GM11168 (cell line): ENCODE measurements around the gene ITGBL1.

ENCODE experiments used
- in situ Hi-C: fragments of 300-500 bp; cut with MboI; formaldehyde crosslinking; loops from one replicate; pipeline ENCODE4 v1.12.0; 2022; ENCODE audit warnings: low sequenced_read_pairs; ENCODE audit not compliant: unreplicated experiment

The ITGBL1 gene

DNA sequence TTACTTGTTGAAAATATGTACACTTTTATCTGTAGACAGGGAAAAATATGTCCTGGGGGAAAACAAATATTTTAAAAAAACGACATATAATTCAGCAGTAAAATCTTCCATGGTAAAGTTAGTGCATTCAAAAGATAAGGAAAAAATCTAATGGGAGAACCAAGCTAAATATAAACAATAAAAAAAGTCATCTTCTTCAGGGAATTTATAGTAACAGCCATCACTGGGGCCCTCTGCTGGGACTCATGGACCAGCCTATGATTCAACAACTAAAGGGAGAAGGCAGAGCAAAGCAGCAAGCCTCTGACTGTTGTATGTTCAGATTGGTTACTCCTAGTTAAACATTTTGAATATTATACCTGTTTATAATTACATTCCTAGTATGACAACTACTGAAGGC, 93.0 kb downstream of the ITGBL1 start:
- in situ Hi-C loops = no loop called here

DNA sequence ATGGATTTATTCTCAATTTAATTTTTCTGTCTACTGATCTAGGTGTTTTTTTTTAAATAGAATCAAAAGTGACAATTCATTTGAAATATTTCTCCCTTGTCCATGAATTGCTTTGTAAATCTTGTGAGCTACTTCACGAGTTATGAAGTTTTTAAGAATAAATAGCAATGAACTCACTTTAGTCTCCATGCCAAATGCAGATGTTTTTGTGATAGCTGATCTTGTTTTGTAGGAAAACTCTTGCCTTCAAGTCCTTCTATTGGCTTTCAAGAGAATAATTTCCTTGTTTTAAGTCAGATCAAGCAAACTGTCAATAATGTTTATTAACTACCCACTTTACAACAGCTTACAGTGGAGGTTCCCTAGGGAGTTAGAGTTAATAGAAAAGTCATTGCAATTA, 99.8 kb downstream of the ITGBL1 start:
- in situ Hi-C loops = no loop called here

DNA sequence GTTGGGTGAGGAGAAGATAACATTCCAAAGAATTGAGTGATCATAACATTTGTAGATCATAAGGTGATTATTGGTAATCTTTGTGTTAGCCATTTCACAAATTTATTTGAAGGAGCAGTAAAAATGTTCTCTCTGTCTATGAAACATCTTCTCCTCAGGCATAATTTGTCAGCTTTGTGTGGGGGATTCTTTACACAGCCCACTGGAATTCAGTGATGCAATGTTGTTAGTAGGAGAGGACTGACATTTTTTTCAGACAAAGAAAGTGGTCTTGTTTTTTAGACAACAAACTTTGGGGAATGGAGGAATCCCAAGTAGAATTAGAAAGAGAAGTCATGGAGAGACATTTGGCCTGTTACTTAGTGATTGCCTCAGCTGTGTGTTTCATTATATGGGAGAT, 100.3 kb downstream of the ITGBL1 start:
- in situ Hi-C loops = no loop called here

DNA sequence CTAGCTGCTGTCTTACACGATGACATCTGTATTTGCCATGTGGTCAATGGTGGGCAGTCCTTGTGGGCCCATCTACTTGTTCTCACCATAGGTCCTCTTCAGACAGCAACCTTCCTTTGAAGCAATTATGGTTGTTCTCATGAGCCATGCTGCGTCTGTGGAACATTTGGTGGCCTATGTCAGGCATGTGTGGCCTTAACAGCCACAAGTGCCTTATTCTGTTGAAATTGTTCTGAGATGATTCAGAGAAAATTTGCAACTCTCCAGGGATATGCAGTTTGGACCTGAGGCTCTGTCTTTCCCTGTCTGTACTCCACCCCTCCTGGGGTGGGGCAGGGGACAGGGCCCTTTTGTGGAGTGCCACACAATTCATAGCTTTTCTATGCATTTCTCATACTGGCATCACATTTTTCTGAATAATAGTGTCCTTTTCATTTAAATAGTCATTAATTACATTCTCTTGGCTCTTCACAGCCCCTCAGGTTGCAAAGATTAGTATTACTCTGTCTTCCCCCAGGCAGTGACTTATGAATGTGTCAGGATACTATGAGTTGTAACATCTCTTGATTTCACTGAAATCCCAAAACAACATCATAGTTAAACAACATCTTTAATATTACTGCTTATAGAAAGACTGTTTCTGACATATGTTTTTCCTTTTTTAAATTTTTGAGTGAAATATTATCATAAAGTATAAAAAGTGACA, 102.1 kb downstream of the ITGBL1 start:
- in situ Hi-C loops = no loop called here

DNA sequence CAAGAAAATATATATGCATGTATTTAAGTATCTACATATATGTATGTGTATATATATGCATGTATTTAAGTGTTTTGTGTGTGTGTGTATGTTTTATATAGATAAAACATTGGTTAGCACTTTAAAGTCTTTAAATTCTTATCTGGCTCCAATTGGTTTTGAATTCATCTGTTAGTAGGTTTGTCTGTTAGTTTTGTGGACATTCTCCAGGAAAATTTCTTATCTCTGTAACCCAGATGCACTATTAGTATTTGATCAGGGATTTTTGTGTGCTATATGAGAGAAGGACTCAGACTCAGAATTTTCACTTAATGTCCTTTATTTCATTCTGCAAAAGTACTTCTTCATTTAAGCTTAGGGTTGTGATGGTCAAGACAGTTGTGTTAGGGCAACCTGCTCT, 103.1 kb downstream of the ITGBL1 start:
- in situ Hi-C loops = no loop called here

DNA sequence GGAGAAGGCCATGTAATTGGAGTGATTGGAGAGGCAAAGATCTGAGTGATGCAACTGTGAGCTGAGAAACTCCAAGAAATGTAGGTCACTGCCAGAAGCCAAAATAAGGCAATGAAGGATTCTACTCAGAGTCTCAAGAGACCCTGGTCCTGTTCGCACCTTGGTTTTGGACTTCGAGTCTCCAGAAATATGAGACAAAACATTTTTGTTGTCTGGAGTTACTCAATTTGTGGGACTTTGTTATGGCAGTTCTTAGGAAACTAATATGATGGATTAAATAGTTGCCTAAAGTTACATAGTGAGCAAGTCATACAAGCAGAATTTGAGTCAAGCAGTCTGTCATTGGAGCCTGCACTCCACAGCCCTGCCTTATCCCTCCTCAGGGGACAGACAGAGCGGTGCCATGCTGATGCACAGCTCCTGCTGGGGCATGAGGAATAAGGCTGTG, 104.2 kb downstream of the ITGBL1 start:
- in situ Hi-C loops = no loop called here

DNA sequence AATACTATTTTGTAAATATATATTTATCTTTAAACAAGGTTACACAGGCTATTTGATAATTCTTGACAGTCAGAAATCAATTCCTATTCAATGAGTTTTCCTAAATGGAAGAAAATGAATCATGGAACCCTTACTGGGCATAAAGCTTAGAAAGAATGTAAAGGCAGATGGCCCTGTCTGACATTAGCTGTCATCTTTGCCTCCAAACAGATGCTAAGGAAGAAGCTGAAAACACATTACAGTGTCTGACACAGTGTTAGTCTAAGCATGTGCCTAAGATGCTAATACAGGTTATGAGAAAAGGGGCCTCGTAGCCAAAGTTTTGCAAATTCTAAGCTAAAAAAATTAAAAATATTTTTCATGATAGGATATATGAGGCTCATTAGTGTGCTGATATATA, 112.8 kb downstream of the ITGBL1 start:
- in situ Hi-C loops = no loop called here

DNA sequence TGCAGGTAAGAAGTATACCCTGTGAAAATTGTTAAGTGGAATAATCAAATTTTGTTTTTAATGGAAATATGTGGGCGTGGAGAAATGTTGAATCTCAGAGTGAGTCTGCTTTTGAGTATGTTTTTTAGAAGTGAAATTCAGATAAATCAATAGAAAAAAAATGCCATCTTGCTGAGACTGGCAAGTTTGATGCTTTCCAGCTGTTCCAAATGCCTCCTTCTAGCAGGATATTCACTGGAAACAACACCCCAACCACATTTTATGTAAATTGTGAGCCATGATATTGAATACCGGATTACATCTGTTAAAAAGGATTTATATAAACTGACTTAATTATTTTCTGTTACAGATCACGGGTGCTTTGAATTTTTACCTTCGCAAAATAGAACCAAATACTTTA, 115.4 kb downstream of the ITGBL1 start:
- in situ Hi-C loops = no loop called here

DNA sequence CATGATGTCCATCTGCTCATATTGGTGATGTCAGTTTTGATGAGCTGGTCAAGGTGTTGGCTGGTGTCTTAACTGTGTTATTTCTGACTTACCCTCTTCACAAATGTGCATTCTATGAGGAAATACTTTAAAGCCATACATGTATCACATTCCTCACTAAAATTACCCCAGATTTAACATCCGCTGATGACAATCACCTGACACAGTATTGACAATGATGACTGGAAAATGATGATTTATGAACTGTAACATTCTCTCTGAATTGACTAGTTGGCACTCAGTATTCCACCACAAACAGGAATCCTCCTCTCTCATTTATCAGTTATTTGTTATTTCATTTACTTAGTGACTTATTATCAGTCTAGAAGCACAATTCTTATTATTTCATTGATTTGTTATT, 117.3 kb downstream of the ITGBL1 start:
- in situ Hi-C loops = no loop called here

DNA sequence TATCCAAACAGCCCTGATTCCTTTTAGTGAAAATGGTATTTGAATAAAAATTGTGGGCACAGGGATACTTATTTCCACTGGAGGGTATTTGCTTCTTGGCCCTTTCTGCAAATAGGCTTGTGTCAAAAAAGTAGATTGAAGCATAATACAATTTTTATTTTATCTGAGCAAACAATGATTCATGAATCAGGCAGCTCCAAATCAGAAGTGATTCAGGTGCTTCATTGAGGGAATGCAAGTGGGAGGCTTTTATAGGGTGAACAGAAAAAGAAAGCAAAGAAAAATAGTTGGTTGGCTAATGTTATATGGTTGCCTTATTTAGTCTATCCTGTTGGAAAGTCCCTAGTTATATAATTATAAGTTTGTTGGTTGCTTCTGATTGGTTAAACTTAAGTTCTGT, 117.9 kb downstream of the ITGBL1 start:
- in situ Hi-C loops = no loop called here

DNA sequence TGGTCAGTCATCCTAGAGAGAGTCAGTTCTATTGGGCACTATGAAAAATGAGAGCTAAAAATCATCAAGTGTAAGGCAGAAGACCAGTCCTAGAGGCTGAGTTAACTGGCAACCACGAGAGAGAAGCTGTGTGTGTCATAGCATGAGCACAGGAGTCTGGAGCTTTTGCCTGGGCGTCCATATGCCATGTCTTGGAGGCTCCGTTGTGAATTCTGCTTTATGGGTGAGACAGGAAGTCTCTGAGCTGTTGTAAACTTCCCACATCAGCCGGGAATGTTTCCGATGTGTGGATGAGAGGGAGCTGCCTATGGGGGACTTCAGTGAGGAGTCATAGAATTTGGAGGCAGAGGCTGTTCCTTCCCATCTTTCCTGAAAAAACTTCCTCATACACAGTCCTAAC, 120.0 kb downstream of the ITGBL1 start:
- in situ Hi-C loops = no loop called here

DNA sequence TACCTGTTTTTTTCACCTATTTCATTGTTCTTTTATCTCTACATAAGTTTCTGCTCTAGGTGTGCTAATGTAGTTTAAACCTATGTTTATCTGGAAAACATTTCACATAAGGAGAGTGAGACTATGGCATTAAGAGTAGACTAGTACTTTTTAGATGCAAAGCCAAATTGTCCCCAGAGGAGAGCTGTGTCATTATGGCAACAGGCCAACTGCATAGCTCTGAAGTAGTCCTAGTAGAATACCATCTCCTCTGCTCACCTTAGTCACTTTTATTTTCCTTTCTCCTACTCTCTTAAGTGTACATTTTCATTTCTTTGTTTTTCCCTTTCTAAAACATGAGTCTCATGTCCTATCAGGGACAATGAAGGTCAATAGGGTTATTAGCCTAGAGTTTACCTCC, 123.1 kb downstream of the ITGBL1 start:
- in situ Hi-C loops = no loop called here

DNA sequence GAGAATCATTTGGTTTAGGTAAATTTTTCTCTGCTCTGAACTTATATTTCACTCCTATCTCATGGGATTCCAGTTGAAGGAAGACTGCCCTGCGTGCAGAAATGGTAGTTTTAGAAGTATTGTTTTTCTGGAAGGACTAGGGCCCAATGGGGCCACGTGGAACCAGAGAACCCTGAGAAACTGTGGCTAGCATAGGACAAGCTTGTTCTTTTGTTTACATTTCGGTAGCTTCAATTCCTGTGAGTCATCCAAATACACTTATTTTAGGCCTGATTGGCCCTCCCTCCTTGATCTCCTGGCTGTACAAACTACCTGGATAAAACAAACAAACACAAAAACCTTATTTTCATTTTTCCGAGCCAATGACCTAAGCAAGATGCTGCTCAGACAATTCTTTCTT, 124.0 kb downstream of the ITGBL1 start:
- in situ Hi-C loops = no loop called here

DNA sequence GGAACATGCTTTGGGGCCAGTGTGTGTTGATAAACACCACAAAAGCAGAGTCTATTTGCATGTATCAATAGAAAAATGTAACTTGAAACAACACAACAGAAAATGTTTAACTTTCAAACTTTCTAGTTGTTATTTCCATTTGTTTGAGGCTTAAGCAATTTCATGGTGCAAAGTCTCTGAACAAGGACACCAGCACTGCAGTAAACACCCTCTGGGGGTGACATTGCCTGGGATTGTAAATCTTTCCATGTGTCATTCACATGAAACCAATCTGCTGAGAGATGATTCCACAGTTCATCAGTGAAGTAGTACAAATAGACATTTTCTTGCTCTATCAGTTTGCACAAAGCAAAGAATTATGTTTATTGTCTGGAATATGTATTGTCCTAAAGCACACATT, 124.5 kb downstream of the ITGBL1 start:
- in situ Hi-C loops = no loop called here

DNA sequence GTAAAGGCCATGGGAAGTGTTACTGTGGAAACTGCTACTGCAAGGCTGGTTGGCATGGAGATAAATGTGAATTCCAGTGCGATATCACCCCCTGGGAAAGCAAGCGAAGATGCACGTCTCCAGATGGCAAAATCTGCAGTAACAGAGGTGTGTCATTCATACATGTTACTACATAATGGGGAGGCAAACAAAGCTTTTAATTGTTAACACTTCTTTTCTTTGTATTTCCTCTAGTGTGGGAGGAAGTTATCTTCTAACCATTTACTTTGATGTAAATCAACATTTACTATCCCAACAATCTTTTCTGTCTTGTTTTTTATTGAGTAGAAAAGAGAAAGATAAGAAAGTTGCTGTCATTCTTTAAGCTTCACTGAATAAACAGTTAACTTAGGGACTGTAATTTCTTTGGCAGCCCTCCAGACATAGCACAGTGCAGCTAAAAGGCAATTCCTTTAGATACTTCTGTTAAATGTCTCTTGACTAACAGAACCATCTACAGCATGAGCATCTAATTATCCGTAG, 126.9 kb downstream of the ITGBL1 start:
- in situ Hi-C loops = no loop called here

DNA sequence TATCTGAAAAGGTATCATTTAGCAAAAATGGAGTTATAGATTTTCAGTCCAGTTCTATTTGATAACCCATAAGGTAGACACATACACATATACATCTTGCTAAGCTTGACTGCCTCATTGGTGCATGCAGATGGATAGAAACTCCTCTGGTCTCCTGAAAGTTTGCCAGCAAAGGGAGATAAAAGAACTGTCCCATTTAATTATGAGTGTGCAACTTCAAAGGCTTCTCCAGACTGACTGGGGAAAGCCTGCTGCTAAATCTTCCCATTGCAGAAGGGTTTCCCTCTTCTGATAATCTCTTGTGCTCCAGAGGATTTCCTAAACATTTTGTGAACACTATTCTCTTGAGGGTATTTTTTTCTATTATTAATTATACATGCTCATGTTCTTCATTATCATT, 131.9 kb downstream of the ITGBL1 start:
- in situ Hi-C loops = no loop called here

DNA sequence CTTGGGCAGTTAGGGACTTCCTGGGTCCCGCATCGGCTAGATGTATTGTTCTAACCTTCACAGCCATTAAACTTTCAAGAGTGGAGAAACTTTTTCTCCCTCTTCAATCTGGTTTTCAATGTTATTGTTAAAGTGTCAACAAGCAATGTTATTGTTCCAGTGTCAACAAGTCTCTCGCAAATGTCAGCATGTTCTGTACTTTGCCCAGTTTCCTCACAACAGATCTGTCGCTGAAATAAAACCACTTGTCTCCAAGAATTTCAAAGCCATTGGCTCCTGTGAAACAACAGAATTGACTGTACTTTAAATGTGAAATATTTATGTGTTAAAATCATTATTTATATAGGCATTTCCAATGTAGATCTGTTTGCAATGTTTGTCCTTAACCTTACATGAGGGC, 138.0 kb downstream of the ITGBL1 start:
- in situ Hi-C loops = no loop called here

DNA sequence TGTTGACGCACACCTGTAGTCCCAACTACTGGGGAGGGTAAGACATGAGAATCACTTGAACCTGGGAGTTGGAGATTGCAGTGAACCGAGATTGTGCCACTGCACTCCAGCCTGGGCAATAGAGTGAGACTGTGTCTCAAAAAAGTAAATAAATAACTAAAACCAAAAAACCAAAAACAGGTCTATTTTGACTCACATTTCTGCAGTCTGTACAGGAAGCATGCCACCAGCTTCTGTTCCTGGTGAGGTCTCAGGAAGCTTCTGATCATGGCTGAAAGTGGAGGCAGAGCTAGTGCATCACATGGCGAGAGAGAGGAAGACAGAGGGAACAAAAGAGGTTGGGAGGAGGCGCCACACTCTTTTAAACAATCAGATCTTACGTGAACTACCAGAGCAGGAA, 142.5 kb downstream of the ITGBL1 start:
- in situ Hi-C loops = no loop called here

DNA sequence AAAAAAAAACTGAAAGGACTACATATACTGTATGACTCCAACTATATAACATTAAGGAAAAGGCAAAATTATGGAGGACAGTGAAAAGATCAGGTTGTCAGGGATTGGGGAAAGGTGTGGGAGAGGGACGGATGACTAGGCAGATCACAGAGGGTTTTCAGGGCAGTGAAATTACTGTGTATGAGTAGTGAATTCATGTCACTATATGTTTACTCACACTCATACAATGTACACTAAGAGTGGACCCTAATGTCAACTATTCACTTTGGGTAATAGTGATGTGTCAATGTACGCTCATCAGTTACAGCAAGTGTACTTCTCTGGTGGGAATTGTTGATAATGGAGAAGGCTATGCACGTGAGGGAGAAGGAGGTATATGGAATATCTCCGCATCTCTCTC, 144.3 kb downstream of the ITGBL1 start:
- in situ Hi-C loops = no loop called here

DNA sequence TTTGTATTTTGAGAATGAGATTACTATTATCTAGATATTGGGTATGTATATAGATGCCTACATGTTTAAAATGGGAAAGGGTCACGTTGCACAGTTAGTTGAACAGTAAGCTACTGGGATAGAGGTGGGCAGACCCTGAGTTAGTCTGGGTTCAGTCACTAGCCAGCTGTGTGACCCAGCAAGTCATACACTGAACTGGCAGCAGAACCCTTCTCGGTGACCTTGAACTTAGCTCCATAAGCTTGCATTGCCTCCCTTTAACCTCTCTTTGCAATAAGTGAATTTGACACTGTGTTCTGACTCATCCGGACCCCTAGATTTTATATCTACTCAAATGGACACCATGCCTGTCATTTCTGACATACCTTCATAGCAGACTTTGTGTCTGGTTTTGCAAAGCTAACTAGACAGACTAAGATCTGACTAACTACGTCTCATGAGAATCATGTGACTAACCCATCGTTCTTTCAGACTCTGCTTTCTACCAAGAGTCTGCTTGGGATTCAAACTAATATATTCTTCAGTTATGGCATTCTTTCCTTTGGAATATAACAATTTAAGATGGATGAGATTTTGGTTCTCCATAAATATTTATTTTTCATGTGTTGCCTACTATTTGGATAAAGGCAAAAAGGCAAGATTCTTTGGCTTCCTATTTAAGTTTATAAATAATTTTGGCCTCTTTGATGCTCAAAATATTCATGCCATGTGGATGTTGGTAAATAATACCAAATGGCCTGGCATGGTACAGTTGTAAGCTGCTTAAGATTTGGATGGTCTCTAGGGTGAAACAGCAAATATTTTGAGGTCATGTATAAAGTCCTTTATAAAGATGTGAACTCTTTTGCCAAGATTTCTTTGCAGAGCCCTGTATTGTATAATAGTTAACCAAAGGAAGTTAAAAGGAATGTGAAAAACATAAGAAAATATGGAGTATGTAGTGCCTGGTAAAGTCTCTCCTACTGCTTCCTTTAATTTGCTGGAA, 159.3 kb downstream of the ITGBL1 start:
- in situ Hi-C loops = no loop called here

DNA sequence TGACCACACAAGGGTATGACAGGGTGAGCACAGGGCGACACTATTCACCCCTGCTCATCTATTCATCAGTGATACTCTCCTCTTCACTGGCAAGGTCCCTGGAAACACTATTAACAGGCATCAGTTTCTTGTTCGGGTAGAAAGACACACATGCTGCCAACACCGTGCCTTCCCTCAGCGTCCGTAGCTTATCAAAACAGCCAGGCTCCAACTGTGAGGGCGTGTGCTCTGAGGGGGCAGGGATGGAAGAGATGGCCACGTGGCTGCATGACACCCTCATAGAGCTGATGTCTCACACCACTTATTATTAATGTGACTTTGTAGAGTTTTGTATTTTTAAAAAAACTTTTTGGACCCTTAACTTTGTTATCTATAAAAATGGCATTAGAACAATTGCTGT, 160.3 kb downstream of the ITGBL1 start:
- in situ Hi-C loops = no loop called here
